HepG2 (cell line): ENCODE measurements around the gene OR1F1. TPM values are rescaled to one million over a fixed set of nuclear protein-coding genes. Genes with fewer than 3 reads are reported as not detected.
A peak's percentile ranks its signal among the peaks of the same experiment; 100 is the strongest.

Experiments
- ARID5B ChIP-seq: IDR thresholded peaks from 2 replicates; pipeline ENCODE4 v1.4.0; 2020; ENCODE audit warnings: mild to moderate bottlenecking, missing genetic modification reagents
- ATF1 ChIP-seq: IDR thresholded peaks from 2 replicates; pipeline ENCODE4 v1.6.1; 2016; ENCODE audit warnings: mild to moderate bottlenecking, control low read depth
- HDAC2 ChIP-seq: sonication (generic); formaldehyde crosslinking; IDR thresholded peaks from 2 replicates; pipeline ENCODE4 v1.4.0; 2020; ENCODE audit warnings: missing genetic modification reagents
- HDAC6 ChIP-seq: fragments of 200-600 bp; sonication (generic); IDR thresholded peaks from 2 replicates; pipeline ENCODE4 v1.7.0; 2017; ENCODE audit warnings: mild to moderate bottlenecking, antibody characterized with exemption, low read length, low read depth
- HIVEP1 ChIP-seq: sonication (generic); formaldehyde crosslinking; IDR thresholded peaks from 2 replicates; pipeline ENCODE4 v1.4.0; 2020; ENCODE audit warnings: mild to moderate bottlenecking, missing genetic modification reagents
- JUNB ChIP-seq: sonication (generic); formaldehyde crosslinking; IDR thresholded peaks from 2 replicates; pipeline ENCODE4 v1.8.0; 2022; ENCODE audit warnings: missing genetic modification reagents, mild to moderate bottlenecking, borderline replicate concordance
- KAT7 ChIP-seq: IDR thresholded peaks from 2 replicates; pipeline ENCODE4 v1.6.1; 2018; ENCODE audit warnings: borderline replicate concordance, missing compliant biosample characterization
- KLF9 ChIP-seq: IDR thresholded peaks from 2 replicates; pipeline ENCODE4 v1.6.1; 2016; ENCODE audit warnings: low read depth
- MLXIP ChIP-seq: sonication (generic); formaldehyde crosslinking; IDR thresholded peaks from 2 replicates; pipeline ENCODE4 v1.9.0; 2021; ENCODE audit warnings: missing genetic modification reagents, borderline replicate concordance
- NONO ChIP-seq, 2 experiments: fragments of 450-650 bp in 1 of 2; sonication (generic) in 1 of 2; formaldehyde crosslinking in 1 of 2; IDR thresholded peaks in 1 of 2; conservative IDR thresholded peaks in 1 of 2; 2 replicates each; pipeline versions ENCODE4 v1.6.1 to v1.8.0; 2017 to 2022; ENCODE audit warnings: mild to moderate bottlenecking in 1 of 2, missing genetic modification reagents in 1 of 2, moderate library complexity in 1 of 2
- POLR2A ChIP-seq, 2 experiments: IDR thresholded peaks; 2 replicates each; pipeline ENCODE4 v1.6.1; 2011; ENCODE audit warnings: low read depth in 2 of 2, low read length in 2 of 2, mild to moderate bottlenecking in 1 of 2, moderate library complexity in 1 of 2; ENCODE audit not compliant: insufficient read depth in 1 of 2
- THRA ChIP-seq: sonication (generic); formaldehyde crosslinking; IDR thresholded peaks from 2 replicates; pipeline ENCODE4 v1.4.0; 2020; ENCODE audit warnings: missing genetic modification reagents, borderline replicate concordance
- ZBTB14 ChIP-seq: sonication (generic); formaldehyde crosslinking; IDR thresholded peaks from 2 replicates; pipeline ENCODE4 v1.4.0; 2020; ENCODE audit warnings: missing genetic modification reagents
- ZC3H13 ChIP-seq: sonication (generic); formaldehyde crosslinking; IDR thresholded peaks from 2 replicates; pipeline ENCODE4 v1.8.1; 2023; ENCODE audit warnings: mild to moderate bottlenecking, missing genetic modification reagents, moderate library complexity
- ZMYM2 ChIP-seq: sonication (generic); formaldehyde crosslinking; IDR thresholded peaks from 2 replicates; pipeline ENCODE4 v1.8.0; 2022; ENCODE audit warnings: mild to moderate bottlenecking, missing genetic modification reagents
- ZNF3 ChIP-seq: IDR thresholded peaks from 2 replicates; pipeline ENCODE4 v1.7.0; 2017; ENCODE audit warnings: inconsistent platforms
- ZNF580 ChIP-seq: IDR thresholded peaks from 2 replicates; pipeline ENCODE4 v1.6.1; 2016; ENCODE audit warnings: low read depth, borderline replicate concordance
- ZNF766 ChIP-seq: sonication (generic); formaldehyde crosslinking; IDR thresholded peaks from 2 replicates; pipeline ENCODE4 v1.5.0; 2020; ENCODE audit warnings: missing genetic modification reagents, borderline replicate concordance
- ZNF781 ChIP-seq: sonication (generic); formaldehyde crosslinking; IDR thresholded peaks from 2 replicates; pipeline ENCODE4 v1.5.1; 2020; ENCODE audit warnings: borderline replicate concordance, mild to moderate bottlenecking, missing genetic modification reagents; ENCODE audit errors: not compliant biosample characterization
- ZNF878 ChIP-seq: sonication (generic); formaldehyde crosslinking; IDR thresholded peaks from 2 replicates; pipeline ENCODE4 v1.8.1; 2023; ENCODE audit warnings: mild to moderate bottlenecking, missing genetic modification reagents, moderate library complexity
- polyA plus RNA-seq, 8 experiments: library from polyadenylated mRNA; depleted of rRNA in 3 of 8; stranded (reverse) in 7 of 8; unstranded in 1 of 8; fragments of >200 nt; fragmentation: Illumina TruSeq in 4 of 8; extraction: Trizol in 4 of 8; gene quantifications; 2 replicates each; pipeline versions ENCODE4 v1.2.1 to v1.2.3, GENCODE V29; 2011 to 2016; ENCODE audit warnings: low read depth in 4 of 8, missing spikeins in 1 of 8, mixed read lengths in 1 of 8; ENCODE audit not compliant: insufficient read depth in 1 of 8
- total RNA-seq, 5 experiments: library from RNA; depleted of rRNA; stranded (reverse); fragments of >200 nt; fragmentation: Illumina TruSeq; extraction: Trizol; gene quantifications; 2 replicates each; pipeline ENCODE4 v1.2.3, GENCODE V29; 2016; ENCODE audit warnings: low read depth in 1 of 5

Gene OR1F1
- total and polyA plus RNA-seq, 2 of the 13 experiments (the other 11 are each of a cell fraction or from before 2014, with no cell fraction given), result 0.90 TPM; not detected in 1

GRCh38 chr16:3149630-3150345, 38.2 kb upstream of the OR1F1 start (continued):
- no peak for TF ChIP-seq ZNF580 (CRISPR knock-in tag)
- TF ChIP-seq ATF1 (CRISPR knock-in tag), result no peak
- no peak for TF ChIP-seq THRA (CRISPR knock-in tag)
- TF ChIP-seq ZNF878, result no peak
- no peak for TF ChIP-seq HDAC6
- no peak for TF ChIP-seq MLXIP
- TF ChIP-seq ZNF781 (CRISPR knock-in tag), result no peak
- TF ChIP-seq HIVEP1, result no peak
- TF ChIP-seq ARID5B (CRISPR knock-in tag), result peak; percentile 32; the same call in 1 of the 2 replicates
- TF ChIP-seq POLR2A (IDR thresholded peaks at IDR 0.05; ENCODE audit: insufficient read depth in 1 of 2, low read depth in 2 of 2, low read length in 2 of 2), result no peak
- TF ChIP-seq ZNF766, result 0 out of 2 replicates have a peak, but pooled peaks have one; percentile 58
- peak; percentile 49; the same call in 1 of the 2 replicates for TF ChIP-seq ZBTB14
- no peak for TF ChIP-seq HDAC2
- no peak for TF ChIP-seq ZC3H13
- no peak; the same call in 1 of the 2 replicates for TF ChIP-seq ZNF3 (CRISPR knock-in tag)
- TF ChIP-seq NONO (IDR thresholded peaks at IDR 0.05), result no peak
- no peak for TF ChIP-seq NONO (CRISPR knock-in tag; conservative IDR thresholded peaks at IDR 0.05)
- TF ChIP-seq ZMYM2 (CRISPR knock-in tag), result no peak
- TF ChIP-seq KAT7 (CRISPR knock-in tag), result no peak
- TF ChIP-seq KLF9 (CRISPR knock-in tag), result no peak
- TF ChIP-seq JUNB (CRISPR knock-in tag), result no peak
